HepG2 (cell line): ENCODE data around the gene KANK3. TPM values are rescaled to one million over a fixed set of nuclear protein-coding genes. Genes with fewer than 3 reads are reported as not detected.

Experiments
- ATF1 ChIP-seq: IDR thresholded peaks from 2 replicates; pipeline ENCODE4 v1.6.1; 2016; ENCODE audit warnings: mild to moderate bottlenecking, control low read depth
- ATRX ChIP-seq: sonication (generic); formaldehyde crosslinking; IDR thresholded peaks from 2 replicates; pipeline ENCODE4 v1.4.0; 2020; ENCODE audit warnings: missing genetic modification reagents, borderline replicate concordance
- MYNN ChIP-seq: sonication (generic); formaldehyde crosslinking; IDR thresholded peaks from 2 replicates; pipeline ENCODE4 v1.4.0; 2020; ENCODE audit warnings: mild to moderate bottlenecking, low read depth, missing genetic modification reagents
- RELA ChIP-seq: sonication (generic); formaldehyde crosslinking; IDR thresholded peaks from 2 replicates; pipeline ENCODE4 v1.4.0; 2020; ENCODE audit warnings: missing genetic modification reagents
- SIX1 ChIP-seq: sonication (generic); formaldehyde crosslinking; IDR thresholded peaks from 2 replicates; pipeline ENCODE4 v1.4.0; 2020; ENCODE audit warnings: missing genetic modification reagents, borderline replicate concordance
- SKI ChIP-seq: fragments of 450-650 bp; IDR thresholded peaks from one replicate; pipeline ENCODE4 v1.6.1; 2018; ENCODE audit warnings: mild to moderate bottlenecking; ENCODE audit not compliant: partially characterized antibody
- SOX5 ChIP-seq: IDR thresholded peaks from 2 replicates; pipeline ENCODE4 v1.6.1; 2016; ENCODE audit warnings: borderline replicate concordance
- SP1 ChIP-seq, 2 experiments: fragments of 450-650 bp in 1 of 2; sonication (generic) in 1 of 2; formaldehyde crosslinking in 1 of 2; IDR thresholded peaks; 2 replicates each; pipeline versions ENCODE4 v1.4.0 to v1.6.1; 2016 to 2020; ENCODE audit warnings: missing genetic modification reagents in 1 of 2
- ZBTB21 ChIP-seq: sonication (generic); formaldehyde crosslinking; IDR thresholded peaks from 2 replicates; pipeline ENCODE4 v1.4.0; 2020; ENCODE audit warnings: missing genetic modification reagents
- ZBTB7A ChIP-seq: sonication (generic); formaldehyde crosslinking; IDR thresholded peaks from 2 replicates; pipeline ENCODE4 v1.8.0; 2022; ENCODE audit warnings: mild to moderate bottlenecking, missing genetic modification reagents
- ZNF556 ChIP-seq: sonication (generic); formaldehyde crosslinking; IDR thresholded peaks from 2 replicates; pipeline ENCODE4 v1.4.0; 2020; ENCODE audit warnings: mild to moderate bottlenecking, missing genetic modification reagents, borderline replicate concordance
- ZNF572 ChIP-seq: sonication (generic); formaldehyde crosslinking; IDR thresholded peaks from 2 replicates; pipeline ENCODE4 v1.5.1; 2020; ENCODE audit warnings: mild to moderate bottlenecking, missing genetic modification reagents
- polyA plus RNA-seq, 8 experiments: library from polyadenylated mRNA; depleted of rRNA in 3 of 8; stranded (reverse) in 7 of 8; unstranded in 1 of 8; fragments of >200 nt; fragmentation: Illumina TruSeq in 4 of 8; extraction: Trizol in 4 of 8; gene quantifications; 2 replicates each; pipeline versions ENCODE4 v1.2.1 to v1.2.3, GENCODE V29; 2011 to 2016; ENCODE audit warnings: low read depth in 4 of 8, missing spikeins in 1 of 8, mixed read lengths in 1 of 8; ENCODE audit not compliant: insufficient read depth in 1 of 8
- total RNA-seq, 5 experiments: library from RNA; depleted of rRNA; stranded (reverse); fragments of >200 nt; fragmentation: Illumina TruSeq; extraction: Trizol; gene quantifications; 2 replicates each; pipeline ENCODE4 v1.2.3, GENCODE V29; 2016; ENCODE audit warnings: low read depth in 1 of 5
- TF ChIP-seq, protein P1 (sequence below): sonication (generic); formaldehyde crosslinking; conservative IDR thresholded peaks from 2 replicates; pipeline ENCODE4 v1.8.0; 2022; ENCODE audit warnings: mild to moderate bottlenecking, moderate library complexity, missing genetic modification reagents
- TF ChIP-seq, protein P2 (sequence below): sonication (generic); formaldehyde crosslinking; IDR thresholded peaks from 2 replicates; pipeline ENCODE4 v1.5.1; 2020; ENCODE audit warnings: mild to moderate bottlenecking, missing genetic modification reagents, moderate library complexity
- TF ChIP-seq, protein P3 (sequence below): sonication (generic); formaldehyde crosslinking; IDR thresholded peaks from 2 replicates; pipeline ENCODE4 v1.9.0; 2021; ENCODE audit warnings: missing genetic modification reagents, mild to moderate bottlenecking, borderline replicate concordance

KANK3 gene
- total and polyA plus RNA-seq, 2 of the 13 experiments (the other 11 are each of a cell fraction or from before 2014, with no cell fraction given): 0.15 to 0.20 TPM

DNA sequence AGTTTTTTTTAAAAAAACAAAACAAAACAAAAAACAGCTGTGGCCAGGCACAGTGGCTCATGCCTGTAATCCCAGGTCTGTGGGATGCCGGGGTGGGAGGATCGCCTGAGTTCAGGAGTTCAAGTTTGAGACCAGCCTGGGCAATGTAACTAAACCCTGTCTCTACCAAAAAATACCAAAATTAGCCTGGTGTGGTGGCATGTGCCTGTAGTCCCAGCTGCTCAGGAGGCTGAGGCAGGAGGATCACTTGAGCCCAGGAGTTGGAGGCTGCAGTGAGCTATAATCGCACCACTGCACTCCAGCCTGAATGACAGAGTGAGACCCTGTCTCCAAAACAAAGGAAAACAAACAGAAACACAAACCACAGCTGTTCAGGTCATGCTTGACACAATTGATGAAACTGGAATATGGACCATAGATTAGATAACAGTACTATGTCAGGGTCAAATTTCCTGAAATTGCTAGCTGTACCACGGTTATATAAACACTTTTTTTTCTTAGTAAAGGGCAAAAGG, 14.0 kb upstream of the KANK3 start (continued):
- 0 out of 2 replicates have a peak, but pooled peaks have one; percentile 39 for TF ChIP-seq ATF1 (CRISPR knock-in tag)
- TF ChIP-seq RELA (CRISPR knock-in tag): no peak
- peak; percentile 40; the same call in 1 of the 2 replicates for TF ChIP-seq ZBTB21
- no peak for TF ChIP-seq SP1 (IDR thresholded peaks at IDR 0.05)
- no peak for TF ChIP-seq SP1 (CRISPR knock-in tag; IDR thresholded peaks at IDR 0.05)
- TF ChIP-seq SIX1 (CRISPR knock-in tag): peak; percentile 97
- TF ChIP-seq ATRX (CRISPR knock-in tag): no peak
- peak; percentile 66; the same call in 1 of the 2 replicates for TF ChIP-seq ZBTB7A (CRISPR knock-in tag)
- TF ChIP-seq, protein P1, sequence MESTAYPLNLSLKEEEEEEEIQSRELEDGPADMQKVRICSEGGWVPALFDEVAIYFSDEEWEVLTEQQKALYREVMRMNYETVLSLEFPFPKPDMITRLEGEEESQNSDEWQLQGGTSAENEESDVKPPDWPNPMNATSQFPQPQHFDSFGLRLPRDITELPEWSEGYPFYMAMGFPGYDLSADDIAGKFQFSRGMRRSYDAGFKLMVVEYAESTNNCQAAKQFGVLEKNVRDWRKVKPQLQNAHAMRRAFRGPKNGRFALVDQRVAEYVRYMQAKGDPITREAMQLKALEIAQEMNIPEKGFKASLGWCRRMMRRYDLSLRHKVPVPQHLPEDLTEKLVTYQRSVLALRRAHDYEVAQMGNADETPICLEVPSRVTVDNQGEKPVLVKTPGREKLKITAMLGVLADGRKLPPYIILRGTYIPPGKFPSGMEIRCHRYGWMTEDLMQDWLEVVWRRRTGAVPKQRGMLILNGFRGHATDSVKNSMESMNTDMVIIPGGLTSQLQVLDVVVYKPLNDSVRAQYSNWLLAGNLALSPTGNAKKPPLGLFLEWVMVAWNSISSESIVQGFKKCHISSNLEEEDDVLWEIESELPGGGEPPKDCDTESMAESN (CRISPR knock-in tag): 0 out of 2 replicates have a peak, but pooled peaks have one; percentile 21
- TF ChIP-seq SKI: peak; percentile 91
- peak; percentile 100 for TF ChIP-seq SOX5 (CRISPR knock-in tag)
- TF ChIP-seq MYNN: no peak
- TF ChIP-seq ZNF572 (CRISPR knock-in tag): no peak
- TF ChIP-seq, protein P2, sequence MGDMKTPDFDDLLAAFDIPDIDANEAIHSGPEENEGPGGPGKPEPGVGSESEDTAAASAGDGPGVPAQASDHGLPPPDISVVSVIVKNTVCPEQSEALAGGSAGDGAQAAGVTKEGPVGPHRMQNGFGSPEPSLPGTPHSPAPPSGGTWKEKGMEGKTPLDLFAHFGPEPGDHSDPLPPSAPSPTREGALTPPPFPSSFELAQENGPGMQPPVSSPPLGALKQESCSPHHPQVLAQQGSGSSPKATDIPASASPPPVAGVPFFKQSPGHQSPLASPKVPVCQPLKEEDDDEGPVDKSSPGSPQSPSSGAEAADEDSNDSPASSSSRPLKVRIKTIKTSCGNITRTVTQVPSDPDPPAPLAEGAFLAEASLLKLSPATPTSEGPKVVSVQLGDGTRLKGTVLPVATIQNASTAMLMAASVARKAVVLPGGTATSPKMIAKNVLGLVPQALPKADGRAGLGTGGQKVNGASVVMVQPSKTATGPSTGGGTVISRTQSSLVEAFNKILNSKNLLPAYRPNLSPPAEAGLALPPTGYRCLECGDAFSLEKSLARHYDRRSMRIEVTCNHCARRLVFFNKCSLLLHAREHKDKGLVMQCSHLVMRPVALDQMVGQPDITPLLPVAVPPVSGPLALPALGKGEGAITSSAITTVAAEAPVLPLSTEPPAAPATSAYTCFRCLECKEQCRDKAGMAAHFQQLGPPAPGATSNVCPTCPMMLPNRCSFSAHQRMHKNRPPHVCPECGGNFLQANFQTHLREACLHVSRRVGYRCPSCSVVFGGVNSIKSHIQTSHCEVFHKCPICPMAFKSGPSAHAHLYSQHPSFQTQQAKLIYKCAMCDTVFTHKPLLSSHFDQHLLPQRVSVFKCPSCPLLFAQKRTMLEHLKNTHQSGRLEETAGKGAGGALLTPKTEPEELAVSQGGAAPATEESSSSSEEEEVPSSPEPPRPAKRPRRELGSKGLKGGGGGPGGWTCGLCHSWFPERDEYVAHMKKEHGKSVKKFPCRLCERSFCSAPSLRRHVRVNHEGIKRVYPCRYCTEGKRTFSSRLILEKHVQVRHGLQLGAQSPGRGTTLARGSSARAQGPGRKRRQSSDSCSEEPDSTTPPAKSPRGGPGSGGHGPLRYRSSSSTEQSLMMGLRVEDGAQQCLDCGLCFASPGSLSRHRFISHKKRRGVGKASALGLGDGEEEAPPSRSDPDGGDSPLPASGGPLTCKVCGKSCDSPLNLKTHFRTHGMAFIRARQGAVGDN (CRISPR knock-in tag): no peak; the same call in 1 of the 2 replicates
- TF ChIP-seq, protein P3, sequence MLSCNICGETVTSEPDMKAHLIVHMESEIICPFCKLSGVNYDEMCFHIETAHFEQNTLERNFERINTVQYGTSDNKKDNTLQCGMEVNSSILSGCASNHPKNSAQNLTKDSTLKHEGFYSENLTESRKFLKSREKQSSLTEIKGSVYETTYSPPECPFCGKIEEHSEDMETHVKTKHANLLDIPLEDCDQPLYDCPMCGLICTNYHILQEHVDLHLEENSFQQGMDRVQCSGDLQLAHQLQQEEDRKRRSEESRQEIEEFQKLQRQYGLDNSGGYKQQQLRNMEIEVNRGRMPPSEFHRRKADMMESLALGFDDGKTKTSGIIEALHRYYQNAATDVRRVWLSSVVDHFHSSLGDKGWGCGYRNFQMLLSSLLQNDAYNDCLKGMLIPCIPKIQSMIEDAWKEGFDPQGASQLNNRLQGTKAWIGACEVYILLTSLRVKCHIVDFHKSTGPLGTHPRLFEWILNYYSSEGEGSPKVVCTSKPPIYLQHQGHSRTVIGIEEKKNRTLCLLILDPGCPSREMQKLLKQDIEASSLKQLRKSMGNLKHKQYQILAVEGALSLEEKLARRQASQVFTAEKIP (CRISPR knock-in tag): no peak
- TF ChIP-seq ZNF556 (CRISPR knock-in tag): peak; percentile 46; the same call in 1 of the 2 replicates
